GF-D8 (cell line): ENCODE data around the gene GNRH2.
A peak's percentile ranks its signal among the peaks of the same experiment; 100 is the strongest.
"Not testable (repeated sequence)": the region's sequence is repeated elsewhere in the genome, so short reads cannot be mapped to it uniquely, and the experiment has no call there.

Experiments used
- DNase-seq: peaks from one replicate; lab custom pipeline; 2025; lab: John Stamatoyannopoulos, UW

Gene GNRH2, protein sequence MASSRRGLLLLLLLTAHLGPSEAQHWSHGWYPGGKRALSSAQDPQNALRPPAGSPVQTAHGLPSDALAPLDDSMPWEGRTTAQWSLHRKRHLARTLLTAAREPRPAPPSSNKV

DNA sequence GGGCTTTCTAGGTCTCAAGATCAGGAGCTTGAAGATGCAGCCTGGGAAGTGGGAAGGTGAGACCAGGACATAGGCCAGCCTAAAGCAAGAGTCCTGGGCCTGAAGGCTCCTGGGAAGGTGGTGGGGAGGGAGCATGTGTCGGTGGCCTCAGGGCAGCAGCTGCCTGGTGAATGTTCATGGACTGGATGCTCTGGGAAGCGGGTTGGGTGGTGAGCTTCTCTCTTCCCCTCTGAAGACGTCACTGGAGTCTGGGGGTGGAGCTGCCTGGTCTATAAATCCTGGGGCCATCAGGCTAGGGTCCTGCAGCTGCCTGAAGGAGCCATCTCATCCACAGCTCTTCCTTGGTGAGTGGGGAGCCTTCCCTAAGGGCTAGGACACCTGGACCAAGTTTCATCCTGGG is at the start of gene GNRH2:
Gene GNRH2, plus strand, starts transcription at position 301 of the 400 bp plus-strand sequence. CDS start 793 bp downstream, outside the sequence.
- DNase-seq, result no peak

GRCh38 chr20:2995796-2996195 is 47.6 kb upstream of the GNRH2 start:
- DNase-seq, result no peak

DNA sequence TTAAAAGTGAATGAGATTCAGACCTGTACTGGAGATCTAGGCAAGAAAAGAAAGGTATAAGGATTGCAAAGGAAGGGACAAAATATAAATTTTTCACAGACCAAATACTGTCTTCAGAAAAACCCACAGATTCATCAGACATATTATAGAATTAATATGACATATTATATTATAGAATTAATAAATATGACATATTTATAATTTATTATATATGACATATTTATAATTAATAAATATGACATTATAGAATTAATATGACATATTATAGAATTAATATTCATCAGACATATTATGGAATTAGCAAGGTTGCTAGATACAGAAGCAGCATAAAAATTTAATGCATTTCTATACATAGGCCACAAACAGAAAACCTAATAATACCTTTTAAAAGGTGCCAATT is 44.7 kb upstream of the GNRH2 start:
- DNase-seq, result no peak

- DNase-seq, result peak; percentile 34
These were observed 42.4 kb upstream of the GNRH2 start for GRCh38 chr20:3000852-3001523.

GRCh38 chr20:3003416-3003815 is 40.0 kb upstream of the GNRH2 start:
- no peak for DNase-seq

- DNase-seq, result no peak
These were observed 32.3 kb upstream of the GNRH2 start for GRCh38 chr20:3010985-3011723.

DNA sequence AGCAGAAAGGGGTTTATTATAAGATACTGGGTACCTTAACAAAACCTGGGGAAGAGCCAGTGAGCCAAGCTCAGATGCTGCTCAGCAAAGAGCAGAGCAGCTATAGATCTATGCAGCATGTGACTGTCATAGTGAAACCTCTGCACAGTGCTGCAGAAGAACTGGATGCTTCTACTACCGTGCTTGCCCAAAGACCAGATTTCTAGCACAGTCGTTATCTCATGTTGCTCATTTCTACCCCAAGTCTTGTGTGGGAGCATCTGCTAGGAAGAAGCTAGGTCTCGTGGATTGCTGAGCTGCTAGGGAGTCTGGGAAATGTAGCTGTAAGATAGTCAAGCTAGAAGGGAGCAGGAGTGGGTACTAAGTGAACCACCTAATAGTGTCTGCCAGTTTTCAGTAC is 31.7 kb upstream of the GNRH2 start:
- no peak for DNase-seq

- DNase-seq, result no peak
These were observed 29.7 kb upstream of the GNRH2 start for GRCh38 chr20:3013771-3014170.

DNA sequence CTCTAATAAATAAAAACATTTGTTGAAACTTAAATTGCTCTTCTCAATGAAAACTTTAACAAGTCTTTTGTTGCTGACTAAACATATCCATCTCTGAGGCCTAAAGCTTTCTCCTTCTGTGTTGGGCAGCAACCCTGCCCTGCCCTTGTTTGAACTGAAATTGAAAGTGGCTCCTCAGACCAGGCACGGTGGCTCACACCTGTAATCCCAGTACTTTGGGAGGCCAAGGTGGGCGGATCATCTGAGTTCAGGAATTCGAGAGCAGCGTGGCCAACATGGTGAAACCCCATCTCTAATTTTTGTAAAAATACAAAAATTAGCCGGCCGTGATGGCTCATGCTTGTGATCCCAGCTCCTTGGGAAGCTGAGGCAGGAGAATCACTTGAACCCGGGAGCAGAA is 29.2 kb upstream of the GNRH2 start:
- no peak for DNase-seq

- DNase-seq, result no peak
These were observed 28.8 kb upstream of the GNRH2 start for GRCh38 chr20:3014662-3015061.

- DNase-seq, result not testable (repeated sequence)
These were observed 28.1 kb upstream of the GNRH2 start for GRCh38 chr20:3015302-3015701.

- no peak for DNase-seq
These were observed 22.1 kb upstream of the GNRH2 start for GRCh38 chr20:3021327-3021726.

DNA sequence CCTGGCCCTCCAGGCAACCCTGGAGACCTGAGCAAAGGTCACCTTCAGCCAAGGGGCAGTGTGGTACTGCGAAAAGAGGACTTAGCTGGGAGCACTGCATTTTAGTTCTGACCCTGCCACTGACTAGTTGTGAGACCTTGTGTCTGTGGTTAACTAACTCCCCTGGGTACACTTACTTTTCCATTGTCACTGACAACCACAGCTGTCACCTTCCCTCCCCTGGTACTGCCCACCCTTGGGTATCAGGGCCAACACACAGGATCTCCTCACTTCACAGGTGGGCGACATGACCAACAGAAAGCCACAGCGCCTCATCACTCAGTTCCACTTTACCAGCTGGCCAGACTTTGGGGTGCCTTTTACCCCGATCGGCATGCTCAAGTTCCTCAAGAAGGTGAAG is 21.6 kb upstream of the GNRH2 start:
- DNase-seq, result no peak

DNA sequence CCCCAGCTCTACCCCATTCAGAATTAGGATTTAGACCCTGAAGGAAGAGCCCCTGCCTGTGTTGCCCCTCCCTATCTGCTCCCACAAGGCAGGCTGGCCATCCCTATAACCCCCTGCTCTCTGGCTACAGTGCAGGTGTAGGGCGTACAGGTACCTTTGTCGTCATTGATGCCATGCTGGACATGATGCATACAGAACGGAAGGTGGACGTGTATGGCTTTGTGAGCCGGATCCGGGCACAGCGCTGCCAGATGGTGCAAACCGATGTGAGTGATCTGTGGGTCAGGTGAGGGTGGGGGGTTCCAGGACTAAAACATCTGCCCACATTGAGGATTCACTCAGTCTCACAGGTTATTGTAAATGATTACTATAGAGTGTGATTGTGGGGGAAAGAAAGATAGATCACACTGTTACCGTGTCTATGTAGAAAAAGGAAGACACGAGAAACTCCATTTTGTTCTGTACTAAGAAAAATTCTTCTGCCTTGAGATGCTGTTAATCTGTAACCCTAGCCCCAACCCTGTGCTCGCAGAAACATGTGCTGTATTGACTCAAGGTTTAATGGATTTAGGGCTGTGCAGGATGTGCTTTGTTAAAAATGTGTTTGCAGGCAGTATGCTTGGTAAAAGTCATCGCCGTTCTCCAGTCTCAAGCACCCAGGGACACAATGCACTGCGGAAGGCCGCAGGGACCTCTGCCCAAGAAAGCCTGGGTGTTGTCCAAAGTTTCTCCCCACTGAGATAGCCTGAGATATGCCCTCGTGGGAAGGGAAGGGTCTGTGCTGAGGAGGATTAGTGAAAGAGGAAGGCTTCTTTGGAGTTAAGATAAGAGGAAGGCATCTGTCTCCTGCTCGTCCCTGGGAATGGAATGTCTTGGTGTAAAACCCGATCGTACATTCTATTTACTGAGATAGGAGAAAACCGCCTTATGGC is 20.6 kb upstream of the GNRH2 start:
- DNase-seq, result not testable (repeated sequence)

GRCh38 chr20:3027987-3028386 is 15.4 kb upstream of the GNRH2 start:
- DNase-seq, result no peak

DNA sequence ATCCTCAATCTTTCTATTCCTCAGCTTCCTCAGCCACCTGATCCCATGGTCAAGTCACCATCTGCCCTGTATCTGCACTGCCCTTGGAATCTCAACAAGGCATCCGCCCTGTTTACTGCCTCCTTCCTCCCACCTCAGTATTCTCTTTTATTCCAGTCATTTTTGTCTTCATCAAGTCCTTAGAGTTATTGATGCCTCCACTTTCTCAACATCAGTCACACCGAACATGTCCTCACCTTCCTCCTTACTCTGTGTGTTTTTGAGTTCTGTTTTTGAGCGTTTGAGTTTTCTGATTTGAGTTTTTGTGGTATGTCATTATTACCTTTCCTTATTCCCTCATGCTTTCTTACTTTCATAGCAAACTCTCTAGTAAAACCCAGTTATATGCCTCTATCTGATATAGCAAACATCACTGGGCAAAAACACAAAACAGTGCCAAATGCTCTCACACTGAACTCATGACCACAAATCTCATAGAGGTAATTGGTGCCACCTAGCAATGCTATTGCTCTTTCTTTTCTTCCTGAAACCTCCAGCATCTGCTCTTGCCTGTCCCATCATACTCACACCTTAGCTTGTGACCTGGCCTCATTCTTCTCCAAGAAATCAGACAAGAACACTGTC is 11.8 kb upstream of the GNRH2 start:
- DNase-seq, result no peak

DNA sequence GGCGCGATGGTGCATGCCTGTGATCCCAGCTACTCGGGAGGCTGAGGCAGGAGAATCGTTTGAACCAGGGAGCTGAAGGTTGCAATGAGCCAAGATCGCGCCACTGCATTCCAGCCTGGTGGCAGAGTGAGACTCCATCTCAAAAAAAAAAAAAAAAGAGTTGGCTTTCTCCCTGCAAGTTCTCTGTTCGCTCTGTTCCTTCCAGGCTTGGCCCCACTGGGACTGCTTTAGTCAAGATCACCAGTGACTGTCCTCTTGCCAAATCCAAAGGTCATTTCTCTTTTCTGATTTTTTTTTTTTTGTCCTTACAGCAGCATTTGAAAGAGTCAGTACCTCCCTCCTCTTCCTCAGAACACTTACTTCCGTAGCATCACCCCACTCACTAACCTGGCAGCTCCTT is 10.8 kb upstream of the GNRH2 start:
- no peak for DNase-seq

DNA sequence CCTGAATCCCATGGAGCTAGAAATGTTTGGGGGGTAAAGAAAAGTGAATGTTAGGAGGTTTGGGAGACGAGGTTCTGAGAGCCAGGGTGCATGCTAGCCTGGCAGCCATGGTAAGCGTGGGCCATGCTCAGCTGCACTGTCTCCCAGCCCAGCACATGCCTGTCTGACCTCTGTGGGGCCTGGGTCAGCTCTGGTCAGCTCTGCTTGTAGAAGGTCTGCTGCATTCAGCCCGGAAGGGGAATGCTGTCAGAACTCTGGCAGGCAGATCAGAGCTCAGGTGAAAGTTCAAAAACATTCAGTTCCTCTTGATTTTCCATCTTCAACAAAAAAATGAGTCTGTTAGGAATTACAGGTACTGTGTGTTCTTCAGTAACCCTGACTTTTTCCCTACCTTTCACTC is 5.8 kb upstream of the GNRH2 start:
- DNase-seq, result no peak

- DNase-seq, result no peak
These were observed 5.0 kb upstream of the GNRH2 start for GRCh38 chr20:3038454-3038853.

DNA sequence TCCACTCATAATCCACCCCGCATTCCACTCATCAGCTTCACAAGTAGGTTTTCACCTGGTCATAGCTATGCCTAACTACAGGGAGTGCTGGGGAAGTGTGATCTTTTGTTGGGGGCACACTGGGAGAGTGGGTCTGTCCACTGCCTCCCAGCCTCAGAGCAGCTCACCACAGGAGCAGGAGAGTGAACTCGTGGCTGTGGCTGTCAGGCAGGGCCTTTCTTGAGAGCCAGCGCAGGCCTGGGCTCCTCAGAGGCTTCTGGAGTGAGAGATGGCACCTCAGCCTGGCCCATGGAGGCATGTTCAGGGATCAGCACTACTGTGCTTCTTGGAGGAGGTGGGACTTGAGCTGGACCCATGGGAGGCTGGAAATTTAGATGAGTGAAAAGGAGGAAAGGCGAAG is 4.0 kb upstream of the GNRH2 start:
- no peak for DNase-seq

DNA sequence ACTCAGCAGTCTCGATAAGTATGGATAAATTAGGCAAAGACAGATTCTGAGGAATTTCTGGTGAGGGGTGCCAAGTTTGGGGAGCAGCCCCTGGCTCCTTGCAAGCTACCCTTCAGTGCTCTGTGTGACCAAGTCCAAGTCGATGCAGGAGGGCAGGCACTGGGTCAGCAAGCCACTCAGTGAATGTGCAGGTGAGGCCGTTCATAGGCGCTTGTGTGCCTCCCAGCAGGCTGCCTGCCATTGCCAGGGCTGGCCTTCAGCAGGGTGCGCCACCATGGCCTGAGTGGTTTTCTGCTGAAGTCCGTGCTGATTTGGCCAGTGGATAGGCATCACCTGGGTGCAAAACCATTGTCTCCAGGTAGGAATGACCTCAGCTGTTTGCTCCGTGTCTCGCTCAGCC is 3.3 kb upstream of the GNRH2 start:
- DNase-seq, result no peak

- DNase-seq, result no peak
These were observed 1.5 kb upstream of the GNRH2 start for GRCh38 chr20:3041854-3042409.
